Cardiac atrium fibroblast (primary cell): ENCODE data around the gene CELA3B. TPM values are rescaled to one million over a fixed set of nuclear protein-coding genes. Genes with fewer than 3 reads are reported as not detected.

ENCODE experiments used
- total RNA-seq: library from RNA; depleted of rRNA; stranded (reverse); fragments of >200 nt; gene quantifications from 2 replicates; pipeline ENCODE4 v1.2.3, GENCODE V29; 2015

Gene CELA3B
- not detected in 2 replicates for total RNA-seq

GRCh38 chr1:21976703-21977239 lies at the start of gene CELA3B:
TSS of gene CELA3B (plus strand) at chr1:21977022. CDS start at chr1:21977040, 18 bp downstream.

GRCh38 chr1:21937034-21937371 lies 39.8 kb upstream of the CELA3B start, which contains the start of gene HSPG2:
TSS of gene HSPG2 (minus strand) at chr1:21937310. CDS start at chr1:21937217, 93 bp downstream.

GRCh38 chr1:22001409-22001808 lies 24.6 kb downstream of the CELA3B start, which contains the start of gene CELA3A:
TSS of gene CELA3A (plus strand) at chr1:22001657. CDS start at chr1:22001675, 18 bp downstream.

Other genes with a start within 250 kb of the CELA3B start
- gene USP48, start 193.9 kb upstream of the CELA3B start, total RNA-seq = 29.3 and 39.9 TPM in 2 replicates
- under 0.01 TPM in 1 of 2 replicates, not detected in the other for gene LDLRAD2, start 164.8 kb upstream of the CELA3B start, total RNA-seq
- 600 and 665 TPM in 2 replicates for gene HSPG2, start 39.7 kb upstream of the CELA3B start, total RNA-seq
- not detected in 2 replicates for gene CELA3A, start 24.6 kb downstream of the CELA3B start, total RNA-seq
- gene CDC42, start 75.7 kb downstream of the CELA3B start, total RNA-seq = 278 and 290 TPM in 2 replicates
- not detected in 2 replicates for gene WNT4, start 166.1 kb downstream of the CELA3B start, total RNA-seq